ENCODE measurements around the gene NLRP14. TPM values are rescaled to one million over a fixed set of nuclear protein-coding genes. Genes with fewer than 3 reads are reported as not detected.

The NLRP14 gene
- total and polyA plus RNA-seq, 9 of the 15 experiments (the other 6 are each of a cell fraction or from before 2014, with no cell fraction given): 0.27 to 1.2 (median 0.54) TPM

DNA sequence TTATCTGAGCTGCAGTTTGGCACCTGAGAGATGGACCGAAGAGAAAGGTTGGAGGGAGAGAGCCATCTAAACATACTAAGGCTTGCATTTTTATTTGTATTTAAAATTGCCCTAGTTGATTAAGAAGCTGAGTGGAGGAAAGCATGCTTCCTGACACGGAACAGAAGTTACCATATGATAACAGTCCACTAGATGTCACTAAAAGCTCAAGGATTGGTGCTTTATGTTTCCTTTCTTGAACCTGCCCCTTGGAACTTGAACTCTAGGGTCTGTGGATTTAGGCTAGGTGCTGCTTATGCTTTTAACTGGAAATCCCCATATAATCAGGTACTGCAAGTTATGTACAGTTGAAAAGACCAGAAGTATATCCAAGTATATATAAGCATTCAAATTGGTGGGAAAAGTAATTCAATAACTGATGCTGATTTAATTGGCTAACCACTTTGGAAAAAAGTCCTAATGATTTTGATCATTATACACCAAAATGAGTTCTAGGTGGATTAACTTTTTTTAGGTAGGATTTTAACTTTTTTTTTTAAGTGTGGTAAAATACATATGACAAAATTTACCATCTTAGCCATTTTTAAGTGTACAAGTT, 78.1 kb downstream of the NLRP14 start:
- BruUV-seq (replicated peaks): no TSS peak
- WGBS (ENCODE audit: insufficient coverage, low coverage, missing lambda C conversion rate): 0% methylated on average over 2 of the region's 2 CpGs
- H3K9me3 ChIP-seq (replicated peaks; ENCODE audit: control insufficient read depth, insufficient read depth, low read depth, low read length): no peaks in the 10 kb centered on the region
- CTCF ChIA-PET (ENCODE audit: low intra/inter-chr PET ratio): interaction anchor here (0.6 to 1.4 kb wide), 6 partner anchors 345 to 889 kb away, joined by 3 to 6 read pairs (median 4); partner anchors contain the start of gene EIF3F
- H4K20me1 ChIP-seq (replicated peaks; ENCODE audit: control insufficient read depth, insufficient read depth, low read length): no peaks in the 10 kb centered on the region
- POLR2A ChIA-PET: no interaction called here
- H3K27ac ChIP-seq (ENCODE audit: extremely low read depth, low read depth, low read length): no peak overlapping the region
- DNase-seq (ENCODE audit: extremely low read depth in 1 of 4, low spot score in 3 of 4) (peak; percentile 46 to 67 (median 56)), FAIRE-seq (peak; percentile 93), ATAC-seq (peak; percentile 93)
- in situ Hi-C loops (cut with MboI): loop anchor here (10.0 to 25.0 kb wide), 2 partner anchors 346 to 564 kb away; partner anchors contain the start of gene CYB5R2
- H3K36me3 ChIP-seq (ENCODE audit: control insufficient read depth, insufficient read depth, low read length): no peaks in the 10 kb centered on the region
- H3K79me2 ChIP-seq (ENCODE audit: control insufficient read depth, insufficient read depth, low read length): no peaks in the 10 kb centered on the region
- H3K4me3 ChIP-seq: no peak overlapping the region
- no peaks in the 10 kb centered on the region for H3K9me1 ChIP-seq (ENCODE audit: control insufficient read depth, insufficient read depth, low read length)
- H3K27me3 ChIP-seq (ENCODE audit: control insufficient read depth in 2 of 2, insufficient read depth in 2 of 2, low read length in 2 of 2): no peaks in the 10 kb centered on the region
- intact Hi-C loops (cut with micrococcal nuclease): loop anchor here (1.0 to 10.0 kb wide), 6 partner anchors 180 to 994 kb away; no protein-coding TSS in a partner anchor
- no peak overlapping the region for H3K4me2 ChIP-seq (ENCODE audit: insufficient read depth, low read length)
- no peak overlapping the region for H3K9ac ChIP-seq (ENCODE audit: insufficient read depth in 1 of 2, low read depth in 2 of 2, low read length in 2 of 2)
- no peaks in the 10 kb centered on the region for H3K4me1 ChIP-seq (replicated peaks in 1 of 2; ENCODE audit: control insufficient read depth in 2 of 2, insufficient read depth in 2 of 2, low read length in 2 of 2)
- H2AFZ ChIP-seq (ENCODE audit: low read depth, low read length): no peak overlapping the region
- TF ChIP-seq REST (IDR thresholded peaks at IDR 0.05; ENCODE audit: borderline replicate concordance): peak; percentile 72
- no peak for TF ChIP-seq REST (CRISPR knock-in tag; IDR thresholded peaks at IDR 0.05; ENCODE audit: low read depth)
- no peak for TF ChIP-seq TEAD2 (tag; IDR thresholded peaks at IDR 0.05)
- no peak for TF ChIP-seq ZNF695 (CRISPR knock-in tag; IDR thresholded peaks at IDR 0.05)
- peak; percentile 61; the same call in 1 of the 2 replicates for TF ChIP-seq SMC3 (conservative IDR thresholded peaks at IDR 0.05; ENCODE audit: insufficient read depth, low read depth, low read length)
- TF ChIP-seq RFX5 (IDR thresholded peaks at IDR 0.05; ENCODE audit: low read depth, low read length): no peak
- TF ChIP-seq SRSF3 (IDR thresholded peaks at IDR 0.05; ENCODE audit: insufficient read depth, low read length): no peak
- TF ChIP-seq ARID2 (IDR thresholded peaks at IDR 0.05): peak; percentile 8; the same call in 1 of the 2 replicates
- TF ChIP-seq RAD21 (CRISPR knock-in tag; conservative IDR thresholded peaks at IDR 0.05 in 1 of 2, IDR thresholded peaks at IDR 0.05 in 1 of 2): peak; percentile 91
- TF ChIP-seq, protein P1, sequence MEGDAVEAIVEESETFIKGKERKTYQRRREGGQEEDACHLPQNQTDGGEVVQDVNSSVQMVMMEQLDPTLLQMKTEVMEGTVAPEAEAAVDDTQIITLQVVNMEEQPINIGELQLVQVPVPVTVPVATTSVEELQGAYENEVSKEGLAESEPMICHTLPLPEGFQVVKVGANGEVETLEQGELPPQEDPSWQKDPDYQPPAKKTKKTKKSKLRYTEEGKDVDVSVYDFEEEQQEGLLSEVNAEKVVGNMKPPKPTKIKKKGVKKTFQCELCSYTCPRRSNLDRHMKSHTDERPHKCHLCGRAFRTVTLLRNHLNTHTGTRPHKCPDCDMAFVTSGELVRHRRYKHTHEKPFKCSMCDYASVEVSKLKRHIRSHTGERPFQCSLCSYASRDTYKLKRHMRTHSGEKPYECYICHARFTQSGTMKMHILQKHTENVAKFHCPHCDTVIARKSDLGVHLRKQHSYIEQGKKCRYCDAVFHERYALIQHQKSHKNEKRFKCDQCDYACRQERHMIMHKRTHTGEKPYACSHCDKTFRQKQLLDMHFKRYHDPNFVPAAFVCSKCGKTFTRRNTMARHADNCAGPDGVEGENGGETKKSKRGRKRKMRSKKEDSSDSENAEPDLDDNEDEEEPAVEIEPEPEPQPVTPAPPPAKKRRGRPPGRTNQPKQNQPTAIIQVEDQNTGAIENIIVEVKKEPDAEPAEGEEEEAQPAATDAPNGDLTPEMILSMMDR (IDR thresholded peaks at IDR 0.05 in 2 of 3, conservative IDR thresholded peaks at IDR 0.05 in 1 of 3; ENCODE audit: insufficient read depth in 2 of 3, low read depth in 1 of 3, low read length in 3 of 3): peak; percentile 63 to 87 (median 65); a peak in 5 of 6 replicates

All from K562 (cell line).